HL-60 (cell line): ENCODE data around the gene CIROP.

Experiments
- POLR2AphosphoS5 ChIP-seq: IDR thresholded peaks from 2 replicates; pipeline ENCODE4 v1.6.1; 2012; ENCODE audit warnings: low read depth
- TF ChIP-seq, protein P1 (sequence below): IDR thresholded peaks from one replicate; pipeline ENCODE4 v1.5.1; 2011; ENCODE audit warnings: low read length, control low read depth, inconsistent platforms; ENCODE audit not compliant: insufficient read depth

DNA sequence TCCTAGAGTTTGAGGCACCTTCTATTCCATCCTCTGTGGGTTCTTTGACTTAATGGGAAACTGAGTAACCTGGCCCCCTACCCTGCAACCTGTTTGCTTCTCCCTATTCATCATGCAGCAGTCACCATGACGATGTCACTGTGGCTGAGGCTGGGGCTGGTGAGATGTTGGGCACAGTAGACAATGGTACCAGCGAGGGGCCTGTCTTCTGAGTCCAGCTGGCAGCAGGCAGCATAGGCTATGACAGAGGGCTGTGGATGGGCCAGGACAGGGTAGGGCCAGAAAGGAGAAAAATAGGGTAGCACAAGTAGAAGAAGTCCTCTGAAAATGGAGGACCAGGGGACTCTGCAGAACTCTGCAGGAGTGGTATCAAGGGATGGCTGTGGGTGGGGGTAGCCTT, 2.0 kb downstream of the CIROP start:
- TF ChIP-seq, protein P1, sequence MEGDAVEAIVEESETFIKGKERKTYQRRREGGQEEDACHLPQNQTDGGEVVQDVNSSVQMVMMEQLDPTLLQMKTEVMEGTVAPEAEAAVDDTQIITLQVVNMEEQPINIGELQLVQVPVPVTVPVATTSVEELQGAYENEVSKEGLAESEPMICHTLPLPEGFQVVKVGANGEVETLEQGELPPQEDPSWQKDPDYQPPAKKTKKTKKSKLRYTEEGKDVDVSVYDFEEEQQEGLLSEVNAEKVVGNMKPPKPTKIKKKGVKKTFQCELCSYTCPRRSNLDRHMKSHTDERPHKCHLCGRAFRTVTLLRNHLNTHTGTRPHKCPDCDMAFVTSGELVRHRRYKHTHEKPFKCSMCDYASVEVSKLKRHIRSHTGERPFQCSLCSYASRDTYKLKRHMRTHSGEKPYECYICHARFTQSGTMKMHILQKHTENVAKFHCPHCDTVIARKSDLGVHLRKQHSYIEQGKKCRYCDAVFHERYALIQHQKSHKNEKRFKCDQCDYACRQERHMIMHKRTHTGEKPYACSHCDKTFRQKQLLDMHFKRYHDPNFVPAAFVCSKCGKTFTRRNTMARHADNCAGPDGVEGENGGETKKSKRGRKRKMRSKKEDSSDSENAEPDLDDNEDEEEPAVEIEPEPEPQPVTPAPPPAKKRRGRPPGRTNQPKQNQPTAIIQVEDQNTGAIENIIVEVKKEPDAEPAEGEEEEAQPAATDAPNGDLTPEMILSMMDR: no peak
- no peak for TF ChIP-seq POLR2AphosphoS5
